ENCODE results near the gene OR5B3. TPM values are rescaled to one million over a fixed set of nuclear protein-coding genes. Genes with fewer than 3 reads are reported as not detected.

OR5B3 gene
- total RNA-seq, 1 experiment from 2014 or later: not detected

- Histone ChIP-seq H3K9me3 (replicated peaks) (no peaks in the 10 kb centered on the region), H3K4me3 (no peak within 1 kb of the TSS), H3K36me3 (no peaks in the 10 kb centered on the region), H3K27me3 (no peaks in the 10 kb centered on the region), H3K4me1 (no peaks in the 10 kb centered on the region), H3K27ac (no peak within 1 kb of the TSS)
- no peak for DNase-seq
These were observed 47.7 kb downstream of the OR5B3 start, which contains the start of gene OR5B17 for GRCh38 chr11:58358969-58359368. TSS of gene OR5B17 (minus strand) at chr11:58359069. CDS start at chr11:58359069, 0 bp downstream.

GRCh38 chr11:58354727-58355126 lies 51.9 kb downstream of the OR5B3 start:
- no peaks in the 10 kb centered on the region for H3K4me1 ChIP-seq
- H3K27me3 ChIP-seq: no peaks in the 10 kb centered on the region
- no peak overlapping the region for H3K4me3 ChIP-seq
- DNase-seq: no peak
- no peaks in the 10 kb centered on the region for H3K9me3 ChIP-seq (replicated peaks)
- H3K36me3 ChIP-seq: no peaks in the 10 kb centered on the region
- H3K27ac ChIP-seq: no peak overlapping the region

Other genes starting within 250 kb of the OR5B3 start
- not detected in 2 replicates for gene OR9Q2, start 217.8 kb downstream of the OR5B3 start, total RNA-seq (2014; rRNA removed; shearing (Covaris generic))
- gene OR1S2, start 202.7 kb downstream of the OR5B3 start, total RNA-seq (2014; rRNA removed; shearing (Covaris generic)): not detected in 2 replicates
- gene OR1S1, start 194.2 kb downstream of the OR5B3 start, total RNA-seq (2014; rRNA removed; shearing (Covaris generic)): not detected in 2 replicates
- not detected in 2 replicates for gene OR10Q1, start 178.0 kb downstream of the OR5B3 start, total RNA-seq (2014; rRNA removed; shearing (Covaris generic))
- not detected in 2 replicates for gene OR10W1, start 138.6 kb downstream of the OR5B3 start, total RNA-seq (2014; rRNA removed; shearing (Covaris generic))
- gene OR5B17, start 47.8 kb downstream of the OR5B3 start, total RNA-seq (2014; rRNA removed; shearing (Covaris generic)): not detected in 2 replicates
- not detected in 2 replicates for gene OR5B2, start 21.2 kb upstream of the OR5B3 start, total RNA-seq (2014; rRNA removed; shearing (Covaris generic))
- gene OR5B12, start 35.4 kb upstream of the OR5B3 start, total RNA-seq (2014; rRNA removed; shearing (Covaris generic)): not detected in 2 replicates
- gene OR5B21, start 101.2 kb upstream of the OR5B3 start, total RNA-seq (2014; rRNA removed; shearing (Covaris generic)): not detected in 2 replicates
- gene LPXN, start 169.0 kb upstream of the OR5B3 start, total RNA-seq (2014; rRNA removed; shearing (Covaris generic)): 1.9 TPM in 2 replicates
- 56.4 and 60.5 TPM in 2 replicates for gene ZFP91, start 172.2 kb upstream of the OR5B3 start, total RNA-seq (2014; rRNA removed; shearing (Covaris generic))
- 1.5 and 1.6 TPM in 2 replicates for gene CNTF, start 215.8 kb upstream of the OR5B3 start, total RNA-seq (2014; rRNA removed; shearing (Covaris generic))